Gastroesophageal sphincter (tissue), 3 donors: ENCODE measurements around the gene PI4KA.

Experiments
- POLR2AphosphoS5 ChIP-seq: sonication (generic); formaldehyde crosslinking; IDR thresholded peaks from one replicate; pipeline ENCODE4 v1.6.1; 2017; ENCODE audit warnings: antibody characterized with exemption
- TF ChIP-seq, protein P1 (sequence below), 4 experiments: fragments of 200-600 bp in 2 of 4; fragments of 450-650 bp in 2 of 4; sonication (generic) in 1 of 4; IDR thresholded peaks; one replicate each; pipeline ENCODE4 v1.5.1; 2017 to 2019; ENCODE audit warnings: antibody characterized with exemption in 4 of 4, mild to moderate bottlenecking in 2 of 4, moderate library complexity in 2 of 4

DNA sequence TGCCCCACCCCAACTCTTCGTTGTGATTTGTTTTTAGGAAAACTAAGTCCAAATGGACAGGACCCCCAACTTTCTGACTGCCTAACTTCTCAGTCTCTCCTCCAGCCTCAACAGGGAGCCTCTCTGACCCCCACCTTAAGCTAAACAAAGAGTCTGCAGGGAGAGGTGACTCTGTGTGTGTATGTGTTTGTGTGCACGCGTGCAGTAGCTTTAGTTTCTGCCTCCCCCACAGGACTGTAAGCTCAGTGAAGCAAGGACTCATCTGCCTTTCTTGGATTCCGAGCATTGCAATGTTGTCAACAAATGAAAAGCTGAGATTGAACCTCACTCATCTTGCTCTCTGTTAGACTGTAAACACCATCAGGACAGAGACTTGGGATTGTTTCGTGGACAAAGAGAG lies 8.1 kb upstream of the PI4KA start:
- TF ChIP-seq, protein P1, sequence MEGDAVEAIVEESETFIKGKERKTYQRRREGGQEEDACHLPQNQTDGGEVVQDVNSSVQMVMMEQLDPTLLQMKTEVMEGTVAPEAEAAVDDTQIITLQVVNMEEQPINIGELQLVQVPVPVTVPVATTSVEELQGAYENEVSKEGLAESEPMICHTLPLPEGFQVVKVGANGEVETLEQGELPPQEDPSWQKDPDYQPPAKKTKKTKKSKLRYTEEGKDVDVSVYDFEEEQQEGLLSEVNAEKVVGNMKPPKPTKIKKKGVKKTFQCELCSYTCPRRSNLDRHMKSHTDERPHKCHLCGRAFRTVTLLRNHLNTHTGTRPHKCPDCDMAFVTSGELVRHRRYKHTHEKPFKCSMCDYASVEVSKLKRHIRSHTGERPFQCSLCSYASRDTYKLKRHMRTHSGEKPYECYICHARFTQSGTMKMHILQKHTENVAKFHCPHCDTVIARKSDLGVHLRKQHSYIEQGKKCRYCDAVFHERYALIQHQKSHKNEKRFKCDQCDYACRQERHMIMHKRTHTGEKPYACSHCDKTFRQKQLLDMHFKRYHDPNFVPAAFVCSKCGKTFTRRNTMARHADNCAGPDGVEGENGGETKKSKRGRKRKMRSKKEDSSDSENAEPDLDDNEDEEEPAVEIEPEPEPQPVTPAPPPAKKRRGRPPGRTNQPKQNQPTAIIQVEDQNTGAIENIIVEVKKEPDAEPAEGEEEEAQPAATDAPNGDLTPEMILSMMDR (IDR thresholded peaks at IDR 0.05): no peak
- TF ChIP-seq POLR2AphosphoS5: no peak
